ENCODE measurements around the gene RAET1G.
A peak's percentile ranks its signal among the peaks of the same experiment; 100 is the strongest.

The RAET1G gene

GRCh38 chr6:149934249-149935156 is 11.6 kb upstream of the RAET1G start:
- Histone ChIP-seq H3K27ac (ENCODE audit: low read length) (no peak overlapping the region), H2AFZ (ENCODE audit: low read length) (no peak overlapping the region), H3K9ac (ENCODE audit: low read length) (no peak overlapping the region), H3K4me3 (ENCODE audit: low read length) (no peak overlapping the region), H3K4me1 (ENCODE audit: low read length) (0 out of 2 replicates have a peak, but pooled peaks cover 6% of the 10 kb centered on the region), H3K27me3 (replicated peaks; ENCODE audit: insufficient read depth, low read length) (peaks cover 76% of the 10 kb centered on the region), H3F3A (ENCODE audit: insufficient read depth, low read length) (no peaks in the 10 kb centered on the region), H3K79me2 (ENCODE audit: low read length) (no peaks in the 10 kb centered on the region), H3K36me3 (replicated peaks; ENCODE audit: insufficient read depth, low read length) (no peaks in the 10 kb centered on the region), H3K9me3 (replicated peaks; ENCODE audit: insufficient read depth, low read length) (no peaks in the 10 kb centered on the region), H3K9me2 (replicated peaks; ENCODE audit: insufficient read depth, low read length) (no peaks in the 10 kb centered on the region), H4K20me1 (ENCODE audit: insufficient read depth, low read length) (no peaks in the 10 kb centered on the region), H3K4me2 (ENCODE audit: low read depth, low read length) (no peak overlapping the region)
- TF ChIP-seq EZH2phosphoT487 (IDR thresholded peaks at IDR 0.05; ENCODE audit: low read length), result no peak
- TF ChIP-seq, protein P1, sequence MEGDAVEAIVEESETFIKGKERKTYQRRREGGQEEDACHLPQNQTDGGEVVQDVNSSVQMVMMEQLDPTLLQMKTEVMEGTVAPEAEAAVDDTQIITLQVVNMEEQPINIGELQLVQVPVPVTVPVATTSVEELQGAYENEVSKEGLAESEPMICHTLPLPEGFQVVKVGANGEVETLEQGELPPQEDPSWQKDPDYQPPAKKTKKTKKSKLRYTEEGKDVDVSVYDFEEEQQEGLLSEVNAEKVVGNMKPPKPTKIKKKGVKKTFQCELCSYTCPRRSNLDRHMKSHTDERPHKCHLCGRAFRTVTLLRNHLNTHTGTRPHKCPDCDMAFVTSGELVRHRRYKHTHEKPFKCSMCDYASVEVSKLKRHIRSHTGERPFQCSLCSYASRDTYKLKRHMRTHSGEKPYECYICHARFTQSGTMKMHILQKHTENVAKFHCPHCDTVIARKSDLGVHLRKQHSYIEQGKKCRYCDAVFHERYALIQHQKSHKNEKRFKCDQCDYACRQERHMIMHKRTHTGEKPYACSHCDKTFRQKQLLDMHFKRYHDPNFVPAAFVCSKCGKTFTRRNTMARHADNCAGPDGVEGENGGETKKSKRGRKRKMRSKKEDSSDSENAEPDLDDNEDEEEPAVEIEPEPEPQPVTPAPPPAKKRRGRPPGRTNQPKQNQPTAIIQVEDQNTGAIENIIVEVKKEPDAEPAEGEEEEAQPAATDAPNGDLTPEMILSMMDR (IDR thresholded peaks at IDR 0.05; ENCODE audit: low read length), result peak; percentile 58
- no peak for TF ChIP-seq EZH2 (optimal IDR thresholded peaks at IDR 0.05; ENCODE audit: low read depth, low read length)
- DNase-seq, result peak; percentile 48

GRCh38 chr6:149933461-149933860 is 10.5 kb upstream of the RAET1G start:
- H3K27me3 ChIP-seq (replicated peaks; ENCODE audit: insufficient read depth, low read length), result peaks cover 77% of the 10 kb centered on the region
- H3K9ac ChIP-seq (ENCODE audit: low read length), result no peak overlapping the region
- H3F3A ChIP-seq (ENCODE audit: insufficient read depth, low read length), result no peaks in the 10 kb centered on the region
- H4K20me1 ChIP-seq (ENCODE audit: insufficient read depth, low read length), result no peaks in the 10 kb centered on the region
- no peak overlapping the region for H3K27ac ChIP-seq (ENCODE audit: low read length)
- H3K9me3 ChIP-seq (replicated peaks; ENCODE audit: insufficient read depth, low read length), result no peaks in the 10 kb centered on the region
- H3K9me2 ChIP-seq (replicated peaks; ENCODE audit: insufficient read depth, low read length), result no peaks in the 10 kb centered on the region
- H3K79me2 ChIP-seq (ENCODE audit: low read length), result no peaks in the 10 kb centered on the region
- no peak overlapping the region for H3K4me3 ChIP-seq (ENCODE audit: low read length)
- H3K4me2 ChIP-seq (ENCODE audit: low read depth, low read length), result no peak overlapping the region
- H3K4me1 ChIP-seq (ENCODE audit: low read length), result no peaks in the 10 kb centered on the region
- TF ChIP-seq EZH2phosphoT487 (IDR thresholded peaks at IDR 0.05; ENCODE audit: low read length) (no peak), EZH2 (optimal IDR thresholded peaks at IDR 0.05; ENCODE audit: low read depth, low read length) (no peak)
- TF ChIP-seq, protein P1 (IDR thresholded peaks at IDR 0.05; ENCODE audit: low read length), result no peak
- no peak for DNase-seq
- no peak overlapping the region for H2AFZ ChIP-seq (ENCODE audit: low read length)
- no peaks in the 10 kb centered on the region for H3K36me3 ChIP-seq (replicated peaks; ENCODE audit: insufficient read depth, low read length)

DNA sequence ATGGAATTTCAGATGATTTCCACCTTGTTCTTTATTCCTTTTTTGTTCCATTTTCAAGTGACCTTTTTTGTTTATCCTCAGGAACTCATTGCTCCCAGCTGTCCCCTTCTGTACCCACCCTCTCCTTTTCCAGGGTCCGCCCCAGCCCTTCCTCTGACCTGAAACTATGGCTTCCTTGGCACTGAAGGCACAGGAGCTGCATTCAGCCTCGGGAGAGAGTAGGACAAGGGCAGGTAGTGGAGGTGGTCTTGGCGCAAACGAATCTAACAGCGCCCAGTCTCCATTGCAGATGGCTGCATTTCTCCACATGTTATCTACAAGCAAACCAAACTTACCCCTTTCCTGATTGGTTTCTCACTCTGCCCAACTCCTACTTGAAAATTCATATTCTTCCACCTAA is 10.1 kb upstream of the RAET1G start:
- TF ChIP-seq, protein P1 (IDR thresholded peaks at IDR 0.05; ENCODE audit: low read length), result no peak
- TF ChIP-seq EZH2 (optimal IDR thresholded peaks at IDR 0.05; ENCODE audit: low read depth, low read length) (no peak), EZH2phosphoT487 (IDR thresholded peaks at IDR 0.05; ENCODE audit: low read length) (no peak)
- Histone ChIP-seq H3K36me3 (replicated peaks; ENCODE audit: insufficient read depth, low read length) (no peaks in the 10 kb centered on the region), H3K79me2 (ENCODE audit: low read length) (no peaks in the 10 kb centered on the region), H3K27ac (ENCODE audit: low read length) (no peak overlapping the region), H3K4me3 (ENCODE audit: low read length) (no peak overlapping the region), H3K4me2 (ENCODE audit: low read depth, low read length) (no peak overlapping the region), H3K27me3 (replicated peaks; ENCODE audit: insufficient read depth, low read length) (peaks cover 74% of the 10 kb centered on the region), H4K20me1 (ENCODE audit: insufficient read depth, low read length) (no peaks in the 10 kb centered on the region), H3K9me3 (replicated peaks; ENCODE audit: insufficient read depth, low read length) (no peaks in the 10 kb centered on the region), H3K4me1 (ENCODE audit: low read length) (no peaks in the 10 kb centered on the region), H2AFZ (ENCODE audit: low read length) (no peak overlapping the region), H3K9me2 (replicated peaks; ENCODE audit: insufficient read depth, low read length) (no peaks in the 10 kb centered on the region), H3F3A (ENCODE audit: insufficient read depth, low read length) (no peaks in the 10 kb centered on the region), H3K9ac (ENCODE audit: low read length) (no peak overlapping the region)
- no peak for DNase-seq

All from MM.1S (cell line).